DOHH2 (cell line): ENCODE measurements around the gene HRC.

Source experiments
- CTCF ChIP-seq: fragments of 200-600 bp; sonication (generic); IDR thresholded peaks from one replicate; pipeline ENCODE4 v1.5.1; 2014; ENCODE audit warnings: antibody characterized with exemption, mild to moderate bottlenecking, low read depth, low read length; ENCODE audit not compliant: poor library complexity, severe bottlenecking
- EZH2phosphoT487 ChIP-seq: fragments of 200-600 bp; sonication (generic); IDR thresholded peaks from 2 replicates; pipeline ENCODE4 v1.6.1; 2017; ENCODE audit warnings: borderline replicate concordance, mild to moderate bottlenecking, antibody characterized with exemption, low read length, moderate library complexity, mixed read lengths

- TF ChIP-seq EZH2phosphoT487 (no peak), CTCF (no peak)
These were observed 1.9 kb downstream of the HRC start for GRCh38 chr19:49153167-49153809.
